NK-92 treated with Interleukin-12 subunit alpha and Interleukin-12 subunit beta, amount 100 ng/mL, for 24 hours (cell line): ENCODE data around the gene EXOSC9.

Source experiments
- DNase-seq: peaks from one replicate; lab custom pipeline; 2025; lab: John Stamatoyannopoulos, UW

The EXOSC9 gene

DNA sequence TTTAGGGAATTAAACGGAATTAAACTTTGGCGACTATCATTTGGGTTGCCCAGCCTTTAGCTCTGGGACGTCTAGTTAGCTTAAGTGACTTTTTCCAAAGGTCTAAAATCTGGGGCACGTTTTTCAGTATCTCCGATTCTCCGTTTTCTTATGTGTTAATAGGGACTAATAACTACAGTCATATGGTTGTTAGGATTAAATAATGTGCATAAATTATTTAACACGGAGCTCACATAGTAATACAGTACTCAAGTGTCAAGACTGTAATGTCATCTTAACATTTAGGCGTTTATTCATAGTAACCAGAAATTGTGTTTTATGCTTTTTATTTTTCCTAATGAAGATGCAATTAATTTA lies 23.0 kb downstream of the EXOSC9 start:
- DNase-seq, result no peak

DNA sequence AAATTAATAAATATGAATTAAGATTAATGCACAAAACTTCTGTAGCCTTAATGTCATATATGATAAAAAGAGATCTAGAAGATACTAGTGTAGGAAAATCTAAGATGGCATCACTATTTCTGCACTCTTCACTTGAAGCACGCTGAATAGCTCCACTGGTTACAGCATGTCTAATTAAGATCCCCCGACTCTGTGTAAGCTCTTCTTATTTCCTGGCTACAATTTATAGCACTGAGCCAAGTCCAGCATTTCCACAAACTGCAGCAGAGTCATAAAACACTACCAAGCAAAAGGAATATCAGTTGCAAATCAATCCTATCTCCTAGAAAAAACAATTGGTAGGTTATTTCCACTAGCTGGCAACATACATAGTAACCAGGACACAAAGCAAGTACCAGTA lies 23.8 kb downstream of the EXOSC9 start:
- no peak for DNase-seq

DNA sequence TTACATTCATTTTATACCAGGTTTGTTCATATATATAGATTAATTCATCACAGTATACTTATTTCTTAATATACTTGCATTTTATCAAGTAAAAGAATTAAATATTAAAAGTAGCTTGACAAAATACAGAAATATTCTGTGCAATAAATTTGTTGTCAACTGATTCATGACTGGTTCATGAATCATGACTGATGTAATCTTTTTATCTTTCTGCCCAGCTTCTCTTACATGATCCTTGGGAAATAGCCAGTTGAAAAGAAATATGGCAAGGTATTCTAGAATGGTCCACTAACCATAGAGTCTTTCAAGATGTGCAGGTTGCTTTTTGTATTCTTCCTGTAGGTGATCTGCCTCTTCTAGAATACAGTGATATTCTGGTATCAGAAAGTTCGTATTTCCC lies 26.7 kb downstream of the EXOSC9 start:
- DNase-seq, result no peak

DNA sequence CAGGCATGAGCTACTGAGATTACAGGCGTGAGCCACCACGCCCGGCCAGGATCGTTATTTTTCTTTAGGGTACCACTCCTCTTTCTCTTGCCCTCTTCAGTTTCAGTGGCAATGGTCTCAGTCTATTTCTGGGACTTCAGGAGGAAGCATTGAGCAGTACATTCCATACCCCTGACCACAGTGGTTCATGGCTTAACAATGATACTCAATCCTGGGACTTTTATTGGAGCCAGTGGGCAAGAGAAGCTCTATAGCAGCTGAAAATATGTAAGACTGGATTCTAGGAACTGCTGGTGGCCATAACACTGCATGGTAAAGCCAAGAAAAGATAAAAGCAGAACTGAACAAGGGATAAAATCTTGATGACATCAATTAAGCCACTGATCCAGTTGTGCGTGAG lies 28.4 kb downstream of the EXOSC9 start:
- no peak for DNase-seq

- DNase-seq, result no peak
Measured at GRCh38 chr4:121838136-121838535, 37.0 kb downstream of the EXOSC9 start.

- no peak for DNase-seq
Measured at GRCh38 chr4:121842862-121843261, 41.7 kb downstream of the EXOSC9 start.

- no peak for DNase-seq
Measured at GRCh38 chr4:121846662-121847061, 45.5 kb downstream of the EXOSC9 start.

- DNase-seq, result no peak
Measured at GRCh38 chr4:121851354-121851753, 50.2 kb downstream of the EXOSC9 start.

GRCh38 chr4:121860121-121860520 lies 59.0 kb downstream of the EXOSC9 start:
- DNase-seq, result no peak

DNA sequence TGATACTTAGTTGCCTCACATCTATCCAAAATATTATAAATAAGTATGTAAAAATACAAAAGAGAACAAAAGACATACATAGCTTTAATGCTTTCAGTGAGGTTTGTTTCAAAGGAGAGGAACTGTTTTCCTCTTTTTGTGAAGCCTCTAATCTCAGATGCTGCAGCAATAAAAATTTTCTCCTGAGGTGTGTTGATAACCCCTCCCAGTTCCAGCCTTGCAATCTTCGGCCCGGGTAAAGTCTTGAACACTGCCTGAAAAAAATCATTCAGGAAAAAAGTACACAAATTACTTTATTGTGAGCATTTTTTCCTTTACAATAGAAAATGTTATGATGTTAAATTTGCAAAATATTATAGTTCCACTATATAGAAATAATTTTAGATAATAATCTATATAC lies 60.3 kb downstream of the EXOSC9 start:
- DNase-seq, result no peak

GRCh38 chr4:121863799-121864198 lies 62.7 kb downstream of the EXOSC9 start:
- DNase-seq, result no peak
